ENCODE results near the gene AP2A2.

- TF ChIP-seq GATA3 (IDR thresholded peaks at IDR 0.05; ENCODE audit: low read depth, low read length) (no peak), GATA2 (IDR thresholded peaks at IDR 0.05; ENCODE audit: low read depth, low read length) (no peak)
These were observed 108.3 kb downstream of the AP2A2 start for GRCh38 chr11:1034001-1034400.

Data from SH-SY5Y (cell line).